Panc1 (cell line): ENCODE results near the gene ZGRF1.
"Not testable (repeated sequence)": the region's sequence is repeated elsewhere in the genome, so short reads cannot be mapped to it uniquely, and the experiment has no call there.

Experiments
- CTCF ChIP-seq: fragments of 450-650 bp; IDR thresholded peaks from 2 replicates; pipeline ENCODE4 v1.5.1; 2017; ENCODE audit warnings: mild to moderate bottlenecking
- POLR2AphosphoS5 ChIP-seq: IDR thresholded peaks from 2 replicates; pipeline ENCODE4 v1.6.1; 2012; ENCODE audit warnings: mild to moderate bottlenecking, low read depth, low read length, moderate library complexity
- REST ChIP-seq, 2 experiments: IDR thresholded peaks; 2 replicates each; pipeline ENCODE4 v1.6.1; 2011 to 2012; ENCODE audit warnings: low read depth in 2 of 2, control low read depth in 1 of 2, low read length in 1 of 2, mild to moderate bottlenecking in 1 of 2, moderate library complexity in 1 of 2; ENCODE audit not compliant: insufficient read depth in 1 of 2
- SIN3A ChIP-seq: IDR thresholded peaks from 2 replicates; pipeline ENCODE4 v1.6.1; 2012; ENCODE audit warnings: low read depth, mild to moderate bottlenecking, low read length, moderate library complexity, borderline replicate concordance; ENCODE audit not compliant: insufficient read depth
- TCF7L2 ChIP-seq: IDR thresholded peaks from 2 replicates; pipeline ENCODE4 v1.6.1; 2011; ENCODE audit warnings: mild to moderate bottlenecking, low read depth, low read length, inconsistent platforms

GRCh38 chr4:112644595-112645535 is 8.2 kb upstream of the ZGRF1 start:
- TF ChIP-seq CTCF; POLR2AphosphoS5; REST (IDR thresholded peaks at IDR 0.05; ENCODE audit: insufficient read depth in 1 of 2, low read depth in 2 of 2, low read length in 1 of 2); SIN3A; TCF7L2: not testable (repeated sequence)
